Inflammatory macrophage (primary cell): ENCODE measurements around the gene LRSAM1.
A peak's percentile ranks its signal among the peaks of the same experiment; 100 is the strongest.

ENCODE experiments used
- DNase-seq, 2 donors: peaks; one replicate each; pipeline ENCODE4 v3.0.0-alpha.2; 2020 to 2022
- total RNA-seq, 18 experiments: gene quantifications; one replicate each; lab custom pipeline; 2026; ENCODE audit warnings: mixed read lengths in 6 of 18, inconsistent platforms in 2 of 18; lab: John Stamatoyannopoulos, UW

Gene LRSAM1
- total RNA-seq: 15.7 to 52.3 (median 27.0) reads per million in 18 experiments

- DNase-seq: peak; percentile 97 to 98
Observed at GRCh38 chr9:127450830-127451607, at the start of gene LRSAM1, which contains the start of gene RPL12. Gene LRSAM1 (plus strand): TSS chr9:127451510. CDS start chr9:127454528, 3,018 bp downstream. Gene RPL12 (minus strand): TSS chr9:127451406. CDS start chr9:127451317, 89 bp downstream.

- no peak for DNase-seq
Observed at GRCh38 chr9:127402401-127403090, 48.8 kb upstream of the LRSAM1 start.

GRCh38 chr9:127403507-127404192 lies 47.7 kb upstream of the LRSAM1 start:
- DNase-seq: no peak

- no peak for DNase-seq
Observed at GRCh38 chr9:127404631-127405030, 46.7 kb upstream of the LRSAM1 start.

- no peak for DNase-seq
Observed at GRCh38 chr9:127405344-127406125, 45.8 kb upstream of the LRSAM1 start.

- no peak for DNase-seq
Observed at GRCh38 chr9:127406799-127407491, 44.4 kb upstream of the LRSAM1 start.

GRCh38 chr9:127407492-127407843 lies 43.8 kb upstream of the LRSAM1 start:
- no peak for DNase-seq

- peak; percentile 47 to 73 for DNase-seq
Observed at GRCh38 chr9:127411122-127411521, 40.2 kb upstream of the LRSAM1 start.

- DNase-seq: no peak
Observed at GRCh38 chr9:127415141-127415540, 36.2 kb upstream of the LRSAM1 start.

- no peak for DNase-seq
Observed at GRCh38 chr9:127415657-127416056, 35.7 kb upstream of the LRSAM1 start.

- DNase-seq: peak in 1 of 2 donors; percentile 9
Observed at GRCh38 chr9:127417131-127418036, 33.9 kb upstream of the LRSAM1 start.

GRCh38 chr9:127418037-127418471 lies 33.3 kb upstream of the LRSAM1 start:
- peak; percentile 35 to 67 for DNase-seq

- DNase-seq: peak; percentile 58 to 72
Observed at GRCh38 chr9:127419348-127419747, 32.0 kb upstream of the LRSAM1 start.

- DNase-seq: no peak
Observed at GRCh38 chr9:127421057-127421456, 30.3 kb upstream of the LRSAM1 start.

- no peak for DNase-seq
Observed at GRCh38 chr9:127422133-127422782, 29.1 kb upstream of the LRSAM1 start.

GRCh38 chr9:127422787-127423186 lies 28.5 kb upstream of the LRSAM1 start:
- no peak for DNase-seq

- peak in 1 of 2 donors; percentile 13 for DNase-seq
Observed at GRCh38 chr9:127423476-127423933, 27.8 kb upstream of the LRSAM1 start.

- peak; percentile 90 to 93 for DNase-seq
Observed at GRCh38 chr9:127423934-127424675, 27.2 kb upstream of the LRSAM1 start, which contains the start of gene ZNF79. Gene ZNF79 (plus strand): TSS chr9:127424382. CDS start chr9:127424788, 406 bp downstream.

- DNase-seq: no peak
Observed at GRCh38 chr9:127424676-127424999, 26.7 kb upstream of the LRSAM1 start.
